ENCODE measurements around the gene ANKS6. TPM values are rescaled to one million over a fixed set of nuclear protein-coding genes. Genes with fewer than 3 reads are reported as not detected.

The ANKS6 gene
- total and polyA plus RNA-seq, 10 donors = 4.9 to 9.4 (median 7.0) TPM

DNA sequence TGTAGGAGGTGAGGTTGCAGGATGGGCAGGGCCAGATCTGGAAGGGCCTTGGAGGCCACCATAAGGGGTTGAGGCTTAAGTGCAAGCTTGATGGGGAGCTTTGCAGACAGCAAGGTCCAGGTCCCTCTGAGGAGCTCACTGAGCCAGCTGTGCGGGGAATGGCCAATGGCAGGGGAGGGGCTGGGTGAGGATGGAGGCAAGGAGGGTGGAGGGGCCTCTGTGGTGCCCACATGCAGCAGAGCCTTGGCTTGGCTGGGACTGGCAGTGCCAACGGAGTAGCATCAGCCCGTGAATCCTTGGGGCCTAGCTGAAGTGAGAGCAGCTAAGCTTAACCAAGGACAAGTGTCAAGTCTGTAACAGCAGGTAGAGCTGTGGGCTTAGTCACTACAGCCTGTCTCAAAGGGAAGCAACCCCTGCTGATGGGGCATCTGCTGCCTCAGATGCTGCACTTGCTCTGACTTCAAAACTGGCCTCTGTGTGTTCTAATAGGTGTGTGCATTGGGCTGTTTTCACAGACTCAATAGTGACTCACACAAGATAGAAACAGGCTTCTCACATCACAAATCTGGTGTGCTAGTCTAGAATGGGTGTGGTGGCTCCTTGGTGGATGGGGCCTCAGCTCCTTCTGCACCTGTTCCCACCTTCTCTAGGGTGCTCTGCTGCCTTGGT, 27.4 kb upstream of the ANKS6 start:
- TF ChIP-seq, protein P1, sequence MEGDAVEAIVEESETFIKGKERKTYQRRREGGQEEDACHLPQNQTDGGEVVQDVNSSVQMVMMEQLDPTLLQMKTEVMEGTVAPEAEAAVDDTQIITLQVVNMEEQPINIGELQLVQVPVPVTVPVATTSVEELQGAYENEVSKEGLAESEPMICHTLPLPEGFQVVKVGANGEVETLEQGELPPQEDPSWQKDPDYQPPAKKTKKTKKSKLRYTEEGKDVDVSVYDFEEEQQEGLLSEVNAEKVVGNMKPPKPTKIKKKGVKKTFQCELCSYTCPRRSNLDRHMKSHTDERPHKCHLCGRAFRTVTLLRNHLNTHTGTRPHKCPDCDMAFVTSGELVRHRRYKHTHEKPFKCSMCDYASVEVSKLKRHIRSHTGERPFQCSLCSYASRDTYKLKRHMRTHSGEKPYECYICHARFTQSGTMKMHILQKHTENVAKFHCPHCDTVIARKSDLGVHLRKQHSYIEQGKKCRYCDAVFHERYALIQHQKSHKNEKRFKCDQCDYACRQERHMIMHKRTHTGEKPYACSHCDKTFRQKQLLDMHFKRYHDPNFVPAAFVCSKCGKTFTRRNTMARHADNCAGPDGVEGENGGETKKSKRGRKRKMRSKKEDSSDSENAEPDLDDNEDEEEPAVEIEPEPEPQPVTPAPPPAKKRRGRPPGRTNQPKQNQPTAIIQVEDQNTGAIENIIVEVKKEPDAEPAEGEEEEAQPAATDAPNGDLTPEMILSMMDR (IDR thresholded peaks at IDR 0.05 in 8 of 11, conservative IDR thresholded peaks at IDR 0.05 in 3 of 11) = no peak
- TF ChIP-seq POLR2A (IDR thresholded peaks at IDR 0.05) (no peak), POLR2AphosphoS5 (IDR thresholded peaks at IDR 0.05) (no peak)
- intact Hi-C loops (cut with DNase I; ENCODE audit: low total_unique reads) = no loop called here

DNA sequence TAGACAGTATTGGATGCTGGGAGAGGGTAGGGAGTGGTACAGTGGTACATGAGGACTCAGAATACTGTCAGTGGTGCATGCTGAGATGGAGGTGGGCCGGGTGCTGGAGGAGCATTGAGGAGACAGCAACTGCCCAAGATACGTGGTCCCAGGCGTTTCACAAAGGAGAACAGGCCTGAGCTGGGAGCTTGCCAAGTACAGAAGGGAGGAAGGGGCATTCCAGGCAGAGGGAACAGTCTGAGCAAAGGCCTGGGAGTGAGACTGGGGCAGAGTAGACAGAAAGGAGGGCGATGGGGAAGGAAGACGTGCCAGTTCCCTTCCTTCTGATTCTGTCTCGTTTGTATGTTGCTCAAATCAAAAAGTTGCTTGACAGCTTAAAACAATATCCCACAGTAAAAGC, 26.3 kb upstream of the ANKS6 start:
- intact Hi-C loops (cut with DNase I; ENCODE audit: low total_unique reads) = no loop called here
- H3K27me3 ChIP-seq (replicated peaks in 1 of 7) = no peaks in the 10 kb centered on the region
- no peak overlapping the region for H3K4me3 ChIP-seq
- H3K4me1 ChIP-seq = no peaks in the 10 kb centered on the region
- TF ChIP-seq, protein P1 (IDR thresholded peaks at IDR 0.05 in 8 of 11, conservative IDR thresholded peaks at IDR 0.05 in 3 of 11) = no peak
- TF ChIP-seq POLR2A (IDR thresholded peaks at IDR 0.05) = no peak
- no peak for TF ChIP-seq POLR2AphosphoS5 (IDR thresholded peaks at IDR 0.05)
- H3K36me3 ChIP-seq = peaks cover 0 to 11% (median 0%) of the 10 kb centered on the region in 6 donors
- no peak overlapping the region for H3K27ac ChIP-seq
- H3K9me3 ChIP-seq = peaks cover 0 to 11% (median 0%) of the 10 kb centered on the region in 8 donors
- WGBS, 5 donors = 80 to 91% (median 85%) methylated on average over 6 of the region's 6 CpGs
- no peak for DNase-seq

More for the DNA sequence above, 27.4 kb upstream of the ANKS6 start:
- WGBS, 5 donors = 89 to 98% (median 94%) methylated on average over 3 of the region's 3 CpGs
- DNase-seq = no peak
- H3K4me1 ChIP-seq = no peaks in the 10 kb centered on the region
- H3K4me3 ChIP-seq = no peak overlapping the region
- no peak overlapping the region for H3K27ac ChIP-seq
- no peaks in the 10 kb centered on the region for H3K27me3 ChIP-seq (replicated peaks in 1 of 7)
- peaks cover 0 to 11% (median 0%) of the 10 kb centered on the region in 6 donors for H3K36me3 ChIP-seq
- H3K9me3 ChIP-seq = peaks cover 0 to 6% (median 0%) of the 10 kb centered on the region in 8 donors

DNA sequence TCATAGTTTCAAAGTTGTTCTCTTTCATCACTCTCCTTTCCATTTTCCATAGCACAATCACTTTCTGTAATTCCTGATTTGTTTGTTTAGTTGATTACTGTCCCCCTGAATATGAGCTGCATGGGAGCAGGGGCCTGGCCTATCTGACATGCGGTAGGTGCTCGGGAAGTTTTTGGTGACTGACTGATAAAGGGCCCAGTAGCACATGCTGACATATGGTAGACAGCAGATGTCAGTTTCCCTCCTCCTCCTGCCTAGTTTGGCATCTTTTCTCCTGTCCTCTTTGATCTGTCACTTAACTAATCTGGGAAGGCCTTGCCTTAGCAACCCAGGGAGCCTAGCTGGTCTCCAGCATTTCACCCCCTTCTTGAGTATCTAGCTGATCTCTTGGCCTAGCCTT, 25.5 kb upstream of the ANKS6 start:
- DNase-seq = no peak
- Histone ChIP-seq H3K9me3 (peaks cover 0 to 11% (median 0%) of the 10 kb centered on the region in 8 donors), H3K4me3 (no peak overlapping the region), H3K27me3 (replicated peaks in 1 of 7) (no peaks in the 10 kb centered on the region), H3K27ac (no peak overlapping the region), H3K36me3 (peaks cover 0 to 5% (median 0%) of the 10 kb centered on the region in 6 donors), H3K4me1 (no peaks in the 10 kb centered on the region)
- intact Hi-C loops (cut with DNase I; ENCODE audit: low total_unique reads) = no loop called here
- WGBS, 5 donors = 93 to 100% (median 98%) methylated on average over 2 of the region's 2 CpGs
- no peak for TF ChIP-seq POLR2AphosphoS5 (IDR thresholded peaks at IDR 0.05)
- TF ChIP-seq POLR2A (IDR thresholded peaks at IDR 0.05) = no peak
- TF ChIP-seq, protein P1 (IDR thresholded peaks at IDR 0.05 in 8 of 11, conservative IDR thresholded peaks at IDR 0.05 in 3 of 11) = no peak

DNA sequence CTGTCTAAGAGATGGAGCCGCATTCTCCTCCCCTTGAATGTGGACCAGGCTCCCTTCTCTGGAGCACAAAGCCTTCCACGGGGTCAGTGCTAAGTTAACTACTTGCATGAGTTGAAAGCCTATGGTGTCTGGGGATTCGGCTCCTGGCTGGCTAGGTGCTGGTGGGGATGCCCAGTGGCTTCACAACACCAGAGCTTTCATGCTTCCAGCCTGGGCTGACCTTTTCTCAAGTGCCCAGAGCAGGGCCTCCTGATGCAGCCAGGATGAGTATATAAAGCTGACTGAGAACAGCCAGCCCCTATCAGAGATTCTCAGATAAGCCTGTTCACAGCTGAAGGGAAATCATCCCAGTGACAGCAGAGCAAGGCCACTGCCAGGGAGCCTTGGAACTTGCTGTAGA, 22.9 kb upstream of the ANKS6 start:
- Histone ChIP-seq H3K4me1 (no peaks in the 10 kb centered on the region), H3K27ac (no peak overlapping the region), H3K36me3 (no peaks in the 10 kb centered on the region), H3K27me3 (replicated peaks in 1 of 7) (no peaks in the 10 kb centered on the region), H3K9me3 (peaks cover 0 to 11% (median 0%) of the 10 kb centered on the region in 8 donors), H3K4me3 (no peak overlapping the region)
- no peak for DNase-seq
- intact Hi-C loops (cut with DNase I; ENCODE audit: low total_unique reads) = no loop called here
- WGBS, 5 donors = 89 to 96% (median 95%) methylated on average over 2 to 3 of the region's 3 CpGs
- TF ChIP-seq POLR2AphosphoS5 (IDR thresholded peaks at IDR 0.05) (no peak), POLR2A (IDR thresholded peaks at IDR 0.05) (no peak)
- TF ChIP-seq, protein P1 (IDR thresholded peaks at IDR 0.05 in 8 of 11, conservative IDR thresholded peaks at IDR 0.05 in 3 of 11) = no peak

All from spleen (tissue), 11 donors.